ENCODE measurements around the gene LGALS9. TPM values are rescaled to one million over a fixed set of nuclear protein-coding genes. Genes with fewer than 3 reads are reported as not detected.

LGALS9 gene
- polyA plus RNA-seq, 1 donor (not counting 4 experiments of a cell fraction or from before 2014, with no cell fraction given): 0.94 TPM

GRCh38 chr17:27601975-27602302 is 29.0 kb upstream of the LGALS9 start:
- Histone ChIP-seq H3K4me3 (ENCODE audit: control insufficient read depth in 2 of 3, extremely low read depth in 1 of 3, insufficient read depth in 2 of 3, low read depth in 1 of 3, low read length in 3 of 3) (no peak overlapping the region), H3K4me2 (ENCODE audit: control insufficient read depth, extremely low read depth, insufficient read depth, low read depth, low read length) (no peak overlapping the region), H3K36me3 (ENCODE audit: control insufficient read depth in 2 of 2, extremely low read depth in 1 of 2, insufficient read depth in 2 of 2, low read length in 2 of 2) (no peaks in the 10 kb centered on the region), H2AFZ (ENCODE audit: control insufficient read depth, low read length) (no peak overlapping the region), H4K20me1 (ENCODE audit: control insufficient read depth, extremely low read depth, insufficient read depth, low read length) (no peaks in the 10 kb centered on the region), H3K4me1 (ENCODE audit: control insufficient read depth, extremely low read depth, insufficient read depth, low read length) (peaks cover 4% of the 10 kb centered on the region), H3K9me3 (ENCODE audit: control insufficient read depth, low read depth, low read length) (no peaks in the 10 kb centered on the region), H3K9me1 (ENCODE audit: control insufficient read depth, extremely low read depth, insufficient read depth, low read length) (no peaks in the 10 kb centered on the region), H3K79me2 (ENCODE audit: control insufficient read depth, insufficient read depth, low read length) (no peaks in the 10 kb centered on the region), H3K9ac (ENCODE audit: control insufficient read depth, extremely low read depth, insufficient read depth, low read length) (no peak overlapping the region), H3K27ac (ENCODE audit: control insufficient read depth, insufficient read depth, low read length) (no peak overlapping the region), H3K27me3 (ENCODE audit: control insufficient read depth, extremely low read depth, insufficient read depth, low read length) (no peaks in the 10 kb centered on the region)
- TF ChIP-seq CTCF (optimal IDR thresholded peaks at IDR 0.05 in 1 of 3, IDR thresholded peaks at IDR 0.05 in 1 of 3, conservative IDR thresholded peaks at IDR 0.05 in 1 of 3; ENCODE audit: extremely low read depth in 1 of 3, insufficient read depth in 2 of 3, low read length in 3 of 3) (no peak), EZH2 (IDR thresholded peaks at IDR 0.05; ENCODE audit: low read length) (no peak)
- DNase-seq (ENCODE audit: low read depth, low spot score) (no peak), FAIRE-seq (no peak)
- dilution Hi-C loops (cut with MboI; ENCODE audit: extremely low pct_ligation_motif_present, low sequenced_read_pairs): no loop called here

DNA sequence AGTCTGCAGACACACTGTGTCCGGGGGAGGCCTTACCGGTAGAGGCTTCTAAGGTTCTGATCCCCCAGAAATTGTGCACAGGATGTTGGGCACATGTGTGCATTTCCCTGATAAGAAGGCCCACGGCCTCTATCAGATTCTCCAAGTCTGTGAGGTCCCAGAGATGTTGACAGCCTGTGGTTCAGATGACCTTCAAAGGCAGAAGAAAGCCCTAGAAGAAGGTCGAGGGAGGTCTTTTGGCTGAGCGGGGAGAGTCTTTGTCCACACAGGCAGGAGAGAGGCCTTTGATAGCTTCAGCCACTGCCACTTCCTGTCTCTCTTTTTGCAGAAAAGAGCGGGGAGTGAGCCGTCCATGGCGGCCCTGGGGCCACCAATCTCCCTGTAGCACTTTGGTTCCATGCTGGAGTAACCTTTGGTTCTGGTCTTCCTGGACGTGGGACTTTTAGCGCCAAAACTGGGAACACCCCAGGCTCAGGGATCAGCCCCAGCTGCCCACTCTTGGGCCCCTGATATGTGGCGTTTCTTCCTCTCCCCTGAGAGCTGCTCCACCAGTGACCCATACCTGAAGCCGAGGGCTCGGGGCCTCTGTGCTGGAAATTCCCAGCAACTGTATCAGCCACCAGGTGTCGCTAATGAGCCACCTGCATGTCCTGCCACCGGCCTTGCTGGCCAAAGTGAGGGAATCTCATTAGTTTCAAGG is 28.1 kb upstream of the LGALS9 start:
- H3K27me3 ChIP-seq (ENCODE audit: control insufficient read depth, extremely low read depth, insufficient read depth, low read length): no peaks in the 10 kb centered on the region
- no peaks in the 10 kb centered on the region for H3K9me3 ChIP-seq (ENCODE audit: control insufficient read depth, low read depth, low read length)
- no peak overlapping the region for H2AFZ ChIP-seq (ENCODE audit: control insufficient read depth, low read length)
- TF ChIP-seq EZH2 (IDR thresholded peaks at IDR 0.05; ENCODE audit: low read length): no peak
- TF ChIP-seq CTCF (optimal IDR thresholded peaks at IDR 0.05 in 1 of 3, IDR thresholded peaks at IDR 0.05 in 1 of 3, conservative IDR thresholded peaks at IDR 0.05 in 1 of 3; ENCODE audit: extremely low read depth in 1 of 3, insufficient read depth in 2 of 3, low read length in 3 of 3): peak; percentile 90 to 98 (median 93)
- H3K36me3 ChIP-seq (ENCODE audit: control insufficient read depth in 2 of 2, extremely low read depth in 1 of 2, insufficient read depth in 2 of 2, low read length in 2 of 2): no peaks in the 10 kb centered on the region
- dilution Hi-C loops (cut with MboI; ENCODE audit: extremely low pct_ligation_motif_present, low sequenced_read_pairs): no loop called here
- H3K79me2 ChIP-seq (ENCODE audit: control insufficient read depth, insufficient read depth, low read length): no peaks in the 10 kb centered on the region
- no peaks in the 10 kb centered on the region for H3K9me1 ChIP-seq (ENCODE audit: control insufficient read depth, extremely low read depth, insufficient read depth, low read length)
- H3K9ac ChIP-seq (ENCODE audit: control insufficient read depth, extremely low read depth, insufficient read depth, low read length): no peak overlapping the region
- H3K4me1 ChIP-seq (ENCODE audit: control insufficient read depth, extremely low read depth, insufficient read depth, low read length): peaks cover 4% of the 10 kb centered on the region
- peak; percentile 84 for FAIRE-seq
- DNase-seq (ENCODE audit: low read depth, low spot score): no peak
- no peak overlapping the region for H3K27ac ChIP-seq (ENCODE audit: control insufficient read depth, insufficient read depth, low read length)
- no peak overlapping the region for H3K4me3 ChIP-seq (ENCODE audit: control insufficient read depth in 2 of 3, extremely low read depth in 1 of 3, insufficient read depth in 2 of 3, low read depth in 1 of 3, low read length in 3 of 3)
- H4K20me1 ChIP-seq (ENCODE audit: control insufficient read depth, extremely low read depth, insufficient read depth, low read length): no peaks in the 10 kb centered on the region
- H3K4me2 ChIP-seq (ENCODE audit: control insufficient read depth, extremely low read depth, insufficient read depth, low read depth, low read length): no peak overlapping the region

All from keratinocyte (primary cell).